ENCODE measurements around the gene ZNF726.
"Not testable (repeated sequence)": the region's sequence is repeated elsewhere in the genome, so short reads cannot be mapped to it uniquely, and the experiment has no call there.

GRCh38 chr19:23963396-23963795, 48.7 kb downstream of the ZNF726 start:
- not testable (repeated sequence) for TF ChIP-seq CTCF (IDR thresholded peaks at IDR 0.05); ZNF416 (CRISPR knock-in tag; IDR thresholded peaks at IDR 0.05); FOXP4 (CRISPR knock-in tag; IDR thresholded peaks at IDR 0.05); USF2 (CRISPR knock-in tag; IDR thresholded peaks at IDR 0.05); IRF1 (CRISPR knock-in tag; IDR thresholded peaks at IDR 0.05); ZBTB21 (CRISPR knock-in tag; IDR thresholded peaks at IDR 0.05; ENCODE audit: borderline replicate concordance); NR3C1 (CRISPR knock-in tag; conservative IDR thresholded peaks at IDR 0.05; ENCODE audit: low read depth); USF1 (CRISPR knock-in tag; IDR thresholded peaks at IDR 0.05); ZNF121 (CRISPR knock-in tag; IDR thresholded peaks at IDR 0.05); CBFB (CRISPR knock-in tag; IDR thresholded peaks at IDR 0.05; ENCODE audit: low read depth); ZNF263 (CRISPR knock-in tag; IDR thresholded peaks at IDR 0.05; ENCODE audit: low read depth); ATF3 (CRISPR knock-in tag; conservative IDR thresholded peaks at IDR 0.05)
